ENCODE results near the gene PXDC1. TPM values are rescaled to one million over a fixed set of nuclear protein-coding genes. Genes with fewer than 3 reads are reported as not detected.

The PXDC1 gene
- polyA plus RNA-seq, 1 donor from 2014 or later = 3.9 TPM

- TF ChIP-seq, protein P1, sequence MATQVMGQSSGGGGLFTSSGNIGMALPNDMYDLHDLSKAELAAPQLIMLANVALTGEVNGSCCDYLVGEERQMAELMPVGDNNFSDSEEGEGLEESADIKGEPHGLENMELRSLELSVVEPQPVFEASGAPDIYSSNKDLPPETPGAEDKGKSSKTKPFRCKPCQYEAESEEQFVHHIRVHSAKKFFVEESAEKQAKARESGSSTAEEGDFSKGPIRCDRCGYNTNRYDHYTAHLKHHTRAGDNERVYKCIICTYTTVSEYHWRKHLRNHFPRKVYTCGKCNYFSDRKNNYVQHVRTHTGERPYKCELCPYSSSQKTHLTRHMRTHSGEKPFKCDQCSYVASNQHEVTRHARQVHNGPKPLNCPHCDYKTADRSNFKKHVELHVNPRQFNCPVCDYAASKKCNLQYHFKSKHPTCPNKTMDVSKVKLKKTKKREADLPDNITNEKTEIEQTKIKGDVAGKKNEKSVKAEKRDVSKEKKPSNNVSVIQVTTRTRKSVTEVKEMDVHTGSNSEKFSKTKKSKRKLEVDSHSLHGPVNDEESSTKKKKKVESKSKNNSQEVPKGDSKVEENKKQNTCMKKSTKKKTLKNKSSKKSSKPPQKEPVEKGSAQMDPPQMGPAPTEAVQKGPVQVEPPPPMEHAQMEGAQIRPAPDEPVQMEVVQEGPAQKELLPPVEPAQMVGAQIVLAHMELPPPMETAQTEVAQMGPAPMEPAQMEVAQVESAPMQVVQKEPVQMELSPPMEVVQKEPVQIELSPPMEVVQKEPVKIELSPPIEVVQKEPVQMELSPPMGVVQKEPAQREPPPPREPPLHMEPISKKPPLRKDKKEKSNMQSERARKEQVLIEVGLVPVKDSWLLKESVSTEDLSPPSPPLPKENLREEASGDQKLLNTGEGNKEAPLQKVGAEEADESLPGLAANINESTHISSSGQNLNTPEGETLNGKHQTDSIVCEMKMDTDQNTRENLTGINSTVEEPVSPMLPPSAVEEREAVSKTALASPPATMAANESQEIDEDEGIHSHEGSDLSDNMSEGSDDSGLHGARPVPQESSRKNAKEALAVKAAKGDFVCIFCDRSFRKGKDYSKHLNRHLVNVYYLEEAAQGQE (IDR thresholded peaks at IDR 0.05; ENCODE audit: borderline replicate concordance) = no peak
- TF ChIP-seq, protein P2, sequence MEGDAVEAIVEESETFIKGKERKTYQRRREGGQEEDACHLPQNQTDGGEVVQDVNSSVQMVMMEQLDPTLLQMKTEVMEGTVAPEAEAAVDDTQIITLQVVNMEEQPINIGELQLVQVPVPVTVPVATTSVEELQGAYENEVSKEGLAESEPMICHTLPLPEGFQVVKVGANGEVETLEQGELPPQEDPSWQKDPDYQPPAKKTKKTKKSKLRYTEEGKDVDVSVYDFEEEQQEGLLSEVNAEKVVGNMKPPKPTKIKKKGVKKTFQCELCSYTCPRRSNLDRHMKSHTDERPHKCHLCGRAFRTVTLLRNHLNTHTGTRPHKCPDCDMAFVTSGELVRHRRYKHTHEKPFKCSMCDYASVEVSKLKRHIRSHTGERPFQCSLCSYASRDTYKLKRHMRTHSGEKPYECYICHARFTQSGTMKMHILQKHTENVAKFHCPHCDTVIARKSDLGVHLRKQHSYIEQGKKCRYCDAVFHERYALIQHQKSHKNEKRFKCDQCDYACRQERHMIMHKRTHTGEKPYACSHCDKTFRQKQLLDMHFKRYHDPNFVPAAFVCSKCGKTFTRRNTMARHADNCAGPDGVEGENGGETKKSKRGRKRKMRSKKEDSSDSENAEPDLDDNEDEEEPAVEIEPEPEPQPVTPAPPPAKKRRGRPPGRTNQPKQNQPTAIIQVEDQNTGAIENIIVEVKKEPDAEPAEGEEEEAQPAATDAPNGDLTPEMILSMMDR (IDR thresholded peaks at IDR 0.05; ENCODE audit: poor library complexity, severe bottlenecking) = no peak
- no peak for TF ChIP-seq MXI1 (conservative IDR thresholded peaks at IDR 0.05; ENCODE audit: poor library complexity, severe bottlenecking)
- no peak for TF ChIP-seq EP300 (conservative IDR thresholded peaks at IDR 0.05; ENCODE audit: poor library complexity, severe bottlenecking)
- no peak for TF ChIP-seq SMC3 (conservative IDR thresholded peaks at IDR 0.05; ENCODE audit: poor library complexity)
- no peak for TF ChIP-seq TAF1 (IDR thresholded peaks at IDR 0.05; ENCODE audit: low read depth)
- Histone ChIP-seq H4K20me1 (ENCODE audit: insufficient read depth) (no peaks in the 10 kb centered on the region), H2AFZ (ENCODE audit: low read depth, low read length) (no peak overlapping the region), H3K9ac (ENCODE audit: low read length) (no peak overlapping the region), H3K79me2 (replicated peaks; ENCODE audit: insufficient read depth, low read length) (no peaks in the 10 kb centered on the region), H3K4me3 (ENCODE audit: low read length) (no peak overlapping the region), H3K9me3 (ENCODE audit: low read length) (no peaks in the 10 kb centered on the region), H3F3A (ENCODE audit: insufficient read depth, low read length, poor library complexity, severe bottlenecking) (no peaks in the 10 kb centered on the region), H3K36me3 (ENCODE audit: insufficient read depth, low read length) (no peaks in the 10 kb centered on the region), H3K27me3 (ENCODE audit: insufficient read depth, low read depth, low read length) (no peaks in the 10 kb centered on the region), H3K4me2 (ENCODE audit: low read length) (no peak overlapping the region), H3K9me2 (ENCODE audit: insufficient read depth, low read length) (no peaks in the 10 kb centered on the region), H3K27ac (ENCODE audit: low read length) (no peak overlapping the region)
These were observed 52.3 kb downstream of the PXDC1 start for GRCh38 chr6:3699231-3699630.

GRCh38 chr6:3698021-3698420, 53.5 kb downstream of the PXDC1 start:
- H3K9me2 ChIP-seq (ENCODE audit: insufficient read depth, low read length) = no peaks in the 10 kb centered on the region
- H3K79me2 ChIP-seq (replicated peaks; ENCODE audit: insufficient read depth, low read length) = no peaks in the 10 kb centered on the region
- no peak overlapping the region for H2AFZ ChIP-seq (ENCODE audit: low read depth, low read length)
- no peaks in the 10 kb centered on the region for H3K27me3 ChIP-seq (ENCODE audit: insufficient read depth, low read depth, low read length)
- H3K4me2 ChIP-seq (ENCODE audit: low read length) = no peak overlapping the region
- no peaks in the 10 kb centered on the region for H3K36me3 ChIP-seq (ENCODE audit: insufficient read depth, low read length)
- no peak overlapping the region for H3K4me3 ChIP-seq (ENCODE audit: low read length)
- no peaks in the 10 kb centered on the region for H3F3A ChIP-seq (ENCODE audit: insufficient read depth, low read length, poor library complexity, severe bottlenecking)
- no peaks in the 10 kb centered on the region for H3K9me3 ChIP-seq (ENCODE audit: low read length)
- no peak overlapping the region for H3K27ac ChIP-seq (ENCODE audit: low read length)
- H3K9ac ChIP-seq (ENCODE audit: low read length) = no peak overlapping the region
- TF ChIP-seq EZH2 (IDR thresholded peaks at IDR 0.05; ENCODE audit: borderline replicate concordance, insufficient read depth, low read length, poor library complexity, severe bottlenecking) (no peak), SMC3 (conservative IDR thresholded peaks at IDR 0.05; ENCODE audit: poor library complexity) (no peak), POLR2AphosphoS5 (IDR thresholded peaks at IDR 0.05) (no peak), EP300 (conservative IDR thresholded peaks at IDR 0.05; ENCODE audit: poor library complexity, severe bottlenecking) (no peak), TAF1 (IDR thresholded peaks at IDR 0.05; ENCODE audit: low read depth) (no peak), MXI1 (conservative IDR thresholded peaks at IDR 0.05; ENCODE audit: poor library complexity, severe bottlenecking) (no peak), RAD21 (conservative IDR thresholded peaks at IDR 0.05) (no peak)
- TF ChIP-seq, protein P1 (IDR thresholded peaks at IDR 0.05; ENCODE audit: borderline replicate concordance) = no peak
- TF ChIP-seq, protein P2 (IDR thresholded peaks at IDR 0.05; ENCODE audit: poor library complexity, severe bottlenecking) = no peak
- no peaks in the 10 kb centered on the region for H4K20me1 ChIP-seq (ENCODE audit: insufficient read depth)

Measured in neural cell (in vitro differentiated cells).